GM12878 (cell line): ENCODE results near the gene C1QTNF1. TPM values are rescaled to one million over a fixed set of nuclear protein-coding genes. Genes with fewer than 3 reads are reported as not detected.
A peak's percentile ranks its signal among the peaks of the same experiment; 100 is the strongest.

Experiments used
- EGR1 ChIP-seq, 2 experiments: IDR thresholded peaks; 1 replicate in 1 of 2; 2 replicates in 1 of 2; pipeline ENCODE4 v1.6.1; 2011 to 2012; ENCODE audit warnings: low read depth in 2 of 2, low read length in 2 of 2, borderline replicate concordance in 1 of 2, mild to moderate bottlenecking in 1 of 2, moderate library complexity in 1 of 2
- FOS ChIP-seq: IDR thresholded peaks from 3 replicates; pipeline ENCODE4 v1.6.1; 2011; ENCODE audit warnings: borderline replicate concordance; ENCODE audit not compliant: insufficient read length; ENCODE audit errors: extremely low read depth
- HCFC1 ChIP-seq: fragments of 150-350 bp; IDR thresholded peaks from 2 replicates; pipeline ENCODE4 v1.6.1; 2014; ENCODE audit warnings: low read length
- POLR2AphosphoS2 ChIP-seq: IDR thresholded peaks from 2 replicates; pipeline ENCODE4 v1.6.1; 2011; ENCODE audit warnings: low read depth, mild to moderate bottlenecking, low read length, improper control_type of control experiment, moderate library complexity
- POU2F2 ChIP-seq: IDR thresholded peaks from 3 replicates; pipeline ENCODE4 v1.6.1; 2011; ENCODE audit warnings: low read depth, mild to moderate bottlenecking, low read length, borderline replicate concordance
- RB1 ChIP-seq: fragments of 450-650 bp; formaldehyde crosslinking; IDR thresholded peaks from 2 replicates; pipeline ENCODE4 v1.6.1; 2017; ENCODE audit warnings: mild to moderate bottlenecking, borderline replicate concordance
- SUZ12 ChIP-seq: fragments of 200-600 bp; sonication (generic); IDR thresholded peaks from one replicate; pipeline ENCODE4 v1.6.1; 2018; ENCODE audit warnings: antibody characterized with exemption, mild to moderate bottlenecking; ENCODE audit not compliant: unreplicated experiment
- TCF12 ChIP-seq: IDR thresholded peaks from 2 replicates; pipeline ENCODE4 v1.6.1; 2011; ENCODE audit warnings: low read depth, mild to moderate bottlenecking, low read length
- polyA plus RNA-seq, 11 experiments: library from polyadenylated mRNA; depleted of rRNA in 4 of 11; unstranded in 6 of 11; stranded (reverse) in 5 of 11; fragments of >200 nt; fragmentation: Nextera tagmentation in 4 of 11; fragmentation: Illumina TruSeq in 1 of 11; extraction: Ambion mirVana in 4 of 11; extraction: Trizol in 1 of 11; gene quantifications; 1 replicate in 1 of 11; 2 replicates in 10 of 11; pipeline versions ENCODE4 v1.2.1 to v1.2.3, GENCODE V29; 2011 to 2016; ENCODE audit warnings: inconsistent platforms in 2 of 11, missing spikeins in 2 of 11, low read depth in 1 of 11
- total RNA-seq, 4 experiments: library from RNA; depleted of rRNA in 3 of 4; stranded (reverse); fragments of >200 nt in 3 of 4; fragmentation: Illumina TruSeq in 1 of 4; extraction: Trizol in 1 of 4; gene quantifications; 2 replicates each; pipeline versions ENCODE4 v1.2.1 to v1.2.3, GENCODE V29; 2013 to 2021
- TF ChIP-seq, protein P1 (sequence below): fragments of 450-650 bp; formaldehyde crosslinking; IDR thresholded peaks from 2 replicates; pipeline ENCODE4 v1.4.0; 2020; ENCODE audit warnings: mild to moderate bottlenecking, moderate library complexity
- TF ChIP-seq, protein P2 (sequence below): fragments of 450-650 bp; IDR thresholded peaks from 2 replicates; pipeline ENCODE4 v1.6.1; 2017; ENCODE audit warnings: borderline replicate concordance
- TF ChIP-seq, protein P3 (sequence below): fragments of 450-650 bp; formaldehyde crosslinking; IDR thresholded peaks from 2 replicates; pipeline ENCODE4 v1.4.0; 2022; ENCODE audit warnings: mild to moderate bottlenecking, moderate library complexity
- TF ChIP-seq, protein P4 (sequence below): fragments of 450-650 bp; conservative IDR thresholded peaks from 2 replicates; pipeline ENCODE4 v1.6.1; 2017; ENCODE audit warnings: mild to moderate bottlenecking, moderate library complexity
- TF ChIP-seq, protein P5 (sequence below): fragments of 150-350 bp; IDR thresholded peaks from 2 replicates; pipeline ENCODE4 v1.6.1; 2014; ENCODE audit warnings: mild to moderate bottlenecking, low read depth, low read length
- TF ChIP-seq, protein P6 (sequence below): fragments of 450-650 bp; IDR thresholded peaks from 2 replicates; pipeline ENCODE4 v1.6.1; 2014; ENCODE audit warnings: mild to moderate bottlenecking

C1QTNF1 gene
- total and polyA plus RNA-seq, 10 of the 15 experiments (the other 5 are each of a cell fraction or from before 2014, with no cell fraction given) = 0.05 to 1.1 (median 0.15) TPM; not detected in 4

DNA sequence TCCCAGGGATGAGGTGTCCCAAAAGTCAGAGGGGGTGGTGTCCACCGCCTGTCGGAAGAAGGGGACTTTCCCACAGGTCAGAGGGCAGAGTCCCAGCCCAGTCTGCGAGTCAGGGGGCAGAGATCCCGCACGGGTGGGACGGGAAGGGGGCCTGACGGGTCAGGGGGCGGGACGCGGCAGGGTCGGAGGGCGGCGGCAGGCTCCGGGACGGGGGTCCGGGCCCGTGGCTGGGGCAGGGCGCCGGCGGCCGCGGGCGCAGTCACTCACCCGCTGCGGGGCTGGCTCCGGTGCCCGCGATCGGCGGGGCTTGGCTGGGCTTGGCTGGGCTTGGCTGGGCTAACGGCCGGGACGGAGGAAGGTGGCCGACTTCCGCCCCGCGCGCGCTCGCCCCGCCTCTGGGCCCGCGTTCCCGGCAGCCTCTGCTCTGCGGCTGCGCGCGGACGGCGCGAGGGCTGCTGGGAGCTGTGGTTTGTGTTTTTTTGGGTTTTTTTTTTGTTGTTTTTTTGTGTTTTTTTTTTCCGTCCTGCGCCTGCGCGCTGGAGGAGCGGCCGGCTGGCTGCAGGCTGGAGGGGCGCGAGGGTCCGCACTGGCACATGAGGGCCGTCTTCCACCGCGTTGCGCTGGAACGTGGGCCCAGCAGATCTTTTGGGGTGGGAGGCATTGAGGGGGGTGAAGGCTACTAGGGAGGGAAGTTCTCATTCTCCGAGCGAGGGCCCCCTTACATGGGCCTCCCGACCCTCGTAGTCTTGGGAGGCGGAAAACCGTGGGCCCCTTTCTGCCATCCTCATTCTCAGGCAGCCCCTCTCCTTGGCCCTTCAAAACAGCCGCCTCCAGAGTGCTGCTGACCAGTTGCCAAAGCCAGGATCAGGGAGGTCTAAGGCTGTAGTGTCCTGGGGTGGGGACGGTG is 14.3 kb upstream of the C1QTNF1 start, which contains the start of gene CANT1 (continued):
- TF ChIP-seq SUZ12 = no peak
- no peak for TF ChIP-seq EGR1 (IDR thresholded peaks at IDR 0.05; ENCODE audit: borderline replicate concordance in 1 of 2, low read depth in 2 of 2, low read length in 2 of 2)
- TF ChIP-seq RB1 = no peak
- TF ChIP-seq, protein P1, sequence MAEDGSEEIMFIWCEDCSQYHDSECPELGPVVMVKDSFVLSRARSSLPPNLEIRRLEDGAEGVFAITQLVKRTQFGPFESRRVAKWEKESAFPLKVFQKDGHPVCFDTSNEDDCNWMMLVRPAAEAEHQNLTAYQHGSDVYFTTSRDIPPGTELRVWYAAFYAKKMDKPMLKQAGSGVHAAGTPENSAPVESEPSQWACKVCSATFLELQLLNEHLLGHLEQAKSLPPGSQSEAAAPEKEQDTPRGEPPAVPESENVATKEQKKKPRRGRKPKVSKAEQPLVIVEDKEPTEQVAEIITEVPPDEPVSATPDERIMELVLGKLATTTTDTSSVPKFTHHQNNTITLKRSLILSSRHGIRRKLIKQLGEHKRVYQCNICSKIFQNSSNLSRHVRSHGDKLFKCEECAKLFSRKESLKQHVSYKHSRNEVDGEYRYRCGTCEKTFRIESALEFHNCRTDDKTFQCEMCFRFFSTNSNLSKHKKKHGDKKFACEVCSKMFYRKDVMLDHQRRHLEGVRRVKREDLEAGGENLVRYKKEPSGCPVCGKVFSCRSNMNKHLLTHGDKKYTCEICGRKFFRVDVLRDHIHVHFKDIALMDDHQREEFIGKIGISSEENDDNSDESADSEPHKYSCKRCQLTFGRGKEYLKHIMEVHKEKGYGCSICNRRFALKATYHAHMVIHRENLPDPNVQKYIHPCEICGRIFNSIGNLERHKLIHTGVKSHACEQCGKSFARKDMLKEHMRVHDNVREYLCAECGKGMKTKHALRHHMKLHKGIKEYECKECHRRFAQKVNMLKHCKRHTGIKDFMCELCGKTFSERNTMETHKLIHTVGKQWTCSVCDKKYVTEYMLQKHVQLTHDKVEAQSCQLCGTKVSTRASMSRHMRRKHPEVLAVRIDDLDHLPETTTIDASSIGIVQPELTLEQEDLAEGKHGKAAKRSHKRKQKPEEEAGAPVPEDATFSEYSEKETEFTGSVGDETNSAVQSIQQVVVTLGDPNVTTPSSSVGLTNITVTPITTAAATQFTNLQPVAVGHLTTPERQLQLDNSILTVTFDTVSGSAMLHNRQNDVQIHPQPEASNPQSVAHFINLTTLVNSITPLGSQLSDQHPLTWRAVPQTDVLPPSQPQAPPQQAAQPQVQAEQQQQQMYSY (CRISPR knock-in tag) = no peak
- TF ChIP-seq POU2F2 = no peak
- TF ChIP-seq, protein P2, sequence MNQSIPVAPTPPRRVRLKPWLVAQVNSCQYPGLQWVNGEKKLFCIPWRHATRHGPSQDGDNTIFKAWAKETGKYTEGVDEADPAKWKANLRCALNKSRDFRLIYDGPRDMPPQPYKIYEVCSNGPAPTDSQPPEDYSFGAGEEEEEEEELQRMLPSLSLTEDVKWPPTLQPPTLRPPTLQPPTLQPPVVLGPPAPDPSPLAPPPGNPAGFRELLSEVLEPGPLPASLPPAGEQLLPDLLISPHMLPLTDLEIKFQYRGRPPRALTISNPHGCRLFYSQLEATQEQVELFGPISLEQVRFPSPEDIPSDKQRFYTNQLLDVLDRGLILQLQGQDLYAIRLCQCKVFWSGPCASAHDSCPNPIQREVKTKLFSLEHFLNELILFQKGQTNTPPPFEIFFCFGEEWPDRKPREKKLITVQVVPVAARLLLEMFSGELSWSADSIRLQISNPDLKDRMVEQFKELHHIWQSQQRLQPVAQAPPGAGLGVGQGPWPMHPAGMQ = no peak
- TF ChIP-seq, protein P3, sequence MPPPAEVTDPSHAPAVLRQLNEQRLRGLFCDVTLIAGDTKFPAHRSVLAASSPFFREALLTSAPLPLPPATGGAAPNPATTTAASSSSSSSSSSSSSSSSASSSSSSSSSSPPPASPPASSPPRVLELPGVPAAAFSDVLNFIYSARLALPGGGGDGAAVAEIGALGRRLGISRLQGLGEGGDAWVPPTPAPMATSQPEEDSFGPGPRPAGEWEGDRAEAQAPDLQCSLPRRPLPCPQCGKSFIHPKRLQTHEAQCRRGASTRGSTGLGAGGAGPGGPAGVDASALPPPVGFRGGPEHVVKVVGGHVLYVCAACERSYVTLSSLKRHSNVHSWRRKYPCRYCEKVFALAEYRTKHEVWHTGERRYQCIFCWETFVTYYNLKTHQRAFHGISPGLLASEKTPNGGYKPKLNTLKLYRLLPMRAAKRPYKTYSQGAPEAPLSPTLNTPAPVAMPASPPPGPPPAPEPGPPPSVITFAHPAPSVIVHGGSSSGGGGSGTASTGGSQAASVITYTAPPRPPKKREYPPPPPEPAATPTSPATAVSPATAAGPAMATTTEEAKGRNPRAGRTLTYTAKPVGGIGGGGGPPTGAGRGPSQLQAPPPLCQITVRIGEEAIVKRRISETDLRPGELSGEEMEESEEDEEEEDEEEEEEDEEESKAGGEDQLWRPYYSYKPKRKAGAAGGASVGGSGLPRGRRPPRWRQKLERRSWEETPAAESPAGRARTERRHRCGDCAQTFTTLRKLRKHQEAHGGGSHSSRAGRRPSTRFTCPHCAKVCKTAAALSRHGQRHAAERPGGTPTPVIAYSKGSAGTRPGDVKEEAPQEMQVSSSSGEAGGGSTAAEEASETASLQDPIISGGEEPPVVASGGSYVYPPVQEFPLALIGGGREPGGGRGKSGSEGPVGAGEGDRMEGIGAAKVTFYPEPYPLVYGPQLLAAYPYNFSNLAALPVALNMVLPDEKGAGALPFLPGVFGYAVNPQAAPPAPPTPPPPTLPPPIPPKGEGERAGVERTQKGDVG = no peak
- TF ChIP-seq TCF12 = no peak
- peak; percentile 77 for TF ChIP-seq POLR2AphosphoS2
- TF ChIP-seq FOS = no peak
- TF ChIP-seq, protein P4, sequence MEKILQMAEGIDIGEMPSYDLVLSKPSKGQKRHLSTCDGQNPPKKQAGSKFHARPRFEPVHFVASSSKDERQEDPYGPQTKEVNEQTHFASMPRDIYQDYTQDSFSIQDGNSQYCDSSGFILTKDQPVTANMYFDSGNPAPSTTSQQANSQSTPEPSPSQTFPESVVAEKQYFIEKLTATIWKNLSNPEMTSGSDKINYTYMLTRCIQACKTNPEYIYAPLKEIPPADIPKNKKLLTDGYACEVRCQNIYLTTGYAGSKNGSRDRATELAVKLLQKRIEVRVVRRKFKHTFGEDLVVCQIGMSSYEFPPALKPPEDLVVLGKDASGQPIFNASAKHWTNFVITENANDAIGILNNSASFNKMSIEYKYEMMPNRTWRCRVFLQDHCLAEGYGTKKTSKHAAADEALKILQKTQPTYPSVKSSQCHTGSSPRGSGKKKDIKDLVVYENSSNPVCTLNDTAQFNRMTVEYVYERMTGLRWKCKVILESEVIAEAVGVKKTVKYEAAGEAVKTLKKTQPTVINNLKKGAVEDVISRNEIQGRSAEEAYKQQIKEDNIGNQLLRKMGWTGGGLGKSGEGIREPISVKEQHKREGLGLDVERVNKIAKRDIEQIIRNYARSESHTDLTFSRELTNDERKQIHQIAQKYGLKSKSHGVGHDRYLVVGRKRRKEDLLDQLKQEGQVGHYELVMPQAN = peak; percentile 79
- TF ChIP-seq HCFC1 = peak; percentile 87
- TF ChIP-seq, protein P5, sequence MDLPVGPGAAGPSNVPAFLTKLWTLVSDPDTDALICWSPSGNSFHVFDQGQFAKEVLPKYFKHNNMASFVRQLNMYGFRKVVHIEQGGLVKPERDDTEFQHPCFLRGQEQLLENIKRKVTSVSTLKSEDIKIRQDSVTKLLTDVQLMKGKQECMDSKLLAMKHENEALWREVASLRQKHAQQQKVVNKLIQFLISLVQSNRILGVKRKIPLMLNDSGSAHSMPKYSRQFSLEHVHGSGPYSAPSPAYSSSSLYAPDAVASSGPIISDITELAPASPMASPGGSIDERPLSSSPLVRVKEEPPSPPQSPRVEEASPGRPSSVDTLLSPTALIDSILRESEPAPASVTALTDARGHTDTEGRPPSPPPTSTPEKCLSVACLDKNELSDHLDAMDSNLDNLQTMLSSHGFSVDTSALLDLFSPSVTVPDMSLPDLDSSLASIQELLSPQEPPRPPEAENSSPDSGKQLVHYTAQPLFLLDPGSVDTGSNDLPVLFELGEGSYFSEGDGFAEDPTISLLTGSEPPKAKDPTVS = no peak
- TF ChIP-seq, protein P6, sequence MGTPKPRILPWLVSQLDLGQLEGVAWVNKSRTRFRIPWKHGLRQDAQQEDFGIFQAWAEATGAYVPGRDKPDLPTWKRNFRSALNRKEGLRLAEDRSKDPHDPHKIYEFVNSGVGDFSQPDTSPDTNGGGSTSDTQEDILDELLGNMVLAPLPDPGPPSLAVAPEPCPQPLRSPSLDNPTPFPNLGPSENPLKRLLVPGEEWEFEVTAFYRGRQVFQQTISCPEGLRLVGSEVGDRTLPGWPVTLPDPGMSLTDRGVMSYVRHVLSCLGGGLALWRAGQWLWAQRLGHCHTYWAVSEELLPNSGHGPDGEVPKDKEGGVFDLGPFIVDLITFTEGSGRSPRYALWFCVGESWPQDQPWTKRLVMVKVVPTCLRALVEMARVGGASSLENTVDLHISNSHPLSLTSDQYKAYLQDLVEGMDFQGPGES = no peak
